Measurements from ENCODE around the gene VSIR.

Gene VSIR

DNA sequence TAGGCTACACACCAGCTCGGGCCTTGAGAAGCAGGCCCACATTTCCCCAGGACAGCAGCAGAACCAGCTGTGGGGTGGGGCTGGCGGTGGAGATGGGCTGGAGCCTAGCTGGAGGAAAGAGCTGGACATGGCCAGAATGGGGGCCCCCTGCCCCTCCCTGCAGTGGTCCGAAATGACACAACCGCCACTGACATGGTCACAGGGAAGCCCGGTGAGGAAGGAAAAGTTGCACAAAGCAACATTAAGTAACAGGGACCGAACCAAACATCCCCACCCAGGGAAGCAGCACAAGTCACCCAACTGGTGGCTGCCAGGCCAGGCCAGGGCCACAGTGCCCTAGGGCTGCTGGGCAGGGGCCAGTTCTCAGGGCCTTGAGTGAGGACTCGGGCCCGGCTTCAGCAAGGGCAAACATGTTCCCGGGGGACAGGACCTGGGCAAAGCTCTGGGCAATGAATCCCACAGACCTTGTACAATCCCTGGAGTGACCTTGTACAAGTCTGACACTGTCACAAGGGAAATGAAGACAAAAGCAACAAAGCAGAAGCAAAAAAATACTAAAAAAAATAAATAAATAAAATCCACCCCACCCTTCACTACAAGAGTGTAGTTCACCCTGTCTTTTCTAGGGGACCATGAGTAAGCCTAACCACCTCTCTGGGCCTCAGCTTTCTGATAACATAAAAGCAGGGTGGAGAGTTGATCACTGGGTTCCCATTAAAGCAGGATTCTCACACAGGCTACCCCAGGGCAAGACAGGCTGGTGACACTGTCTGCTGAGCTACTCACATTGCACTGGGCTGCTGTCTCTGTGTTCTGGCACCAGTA is 44.7 kb upstream of the VSIR start:
- CTCF ChIA-PET: interaction anchor here (0.5 to 3.0 kb wide), 9 partner anchors 11 to 1062 kb away, joined by 3 to 10 read pairs (median 4); no protein-coding TSS in a partner anchor
- WGBS (ENCODE audit: insufficient coverage): 91% methylated on average over 3 of the region's 9 CpGs
- POLR2A ChIA-PET: interaction anchor here (1.2 kb wide), 1 partner anchor 20 kb away, joined by 3 read pairs; no protein-coding TSS in a partner anchor
- Histone ChIP-seq H3K27me3 (replicated peaks in 2 of 5; ENCODE audit: control insufficient read depth in 4 of 5, insufficient read depth in 5 of 5, low read length in 4 of 5) (no peaks in the 10 kb centered on the region), H3K27ac (ENCODE audit: insufficient read depth in 1 of 2, low read depth in 1 of 2, low read length in 2 of 2, poor library complexity in 1 of 2, severe bottlenecking in 2 of 2) (no peak overlapping the region), H3K36me3 (ENCODE audit: control insufficient read depth in 4 of 4, insufficient read depth in 4 of 4, low read length in 3 of 4) (peaks cover 15 to 69% (median 53%) of the 10 kb centered on the region in 4 experiments), H3K4me3 (ENCODE audit: control insufficient read depth in 1 of 7, extremely low read depth in 1 of 7, insufficient read depth in 4 of 7, low read depth in 2 of 7, low read length in 6 of 7) (no peak overlapping the region), H3K4me1 (ENCODE audit: control extremely low read depth in 1 of 4, control insufficient read depth in 4 of 4, insufficient read depth in 4 of 4, low read length in 3 of 4) (peaks cover 0 to 10% (median 0%) of the 10 kb centered on the region in 4 experiments), H3K9me3 (ENCODE audit: control extremely low read depth in 1 of 5, control insufficient read depth in 4 of 5, insufficient read depth in 2 of 5, low read depth in 1 of 5, low read length in 4 of 5) (no peaks in the 10 kb centered on the region)
- no peak for DNase-seq

DNA sequence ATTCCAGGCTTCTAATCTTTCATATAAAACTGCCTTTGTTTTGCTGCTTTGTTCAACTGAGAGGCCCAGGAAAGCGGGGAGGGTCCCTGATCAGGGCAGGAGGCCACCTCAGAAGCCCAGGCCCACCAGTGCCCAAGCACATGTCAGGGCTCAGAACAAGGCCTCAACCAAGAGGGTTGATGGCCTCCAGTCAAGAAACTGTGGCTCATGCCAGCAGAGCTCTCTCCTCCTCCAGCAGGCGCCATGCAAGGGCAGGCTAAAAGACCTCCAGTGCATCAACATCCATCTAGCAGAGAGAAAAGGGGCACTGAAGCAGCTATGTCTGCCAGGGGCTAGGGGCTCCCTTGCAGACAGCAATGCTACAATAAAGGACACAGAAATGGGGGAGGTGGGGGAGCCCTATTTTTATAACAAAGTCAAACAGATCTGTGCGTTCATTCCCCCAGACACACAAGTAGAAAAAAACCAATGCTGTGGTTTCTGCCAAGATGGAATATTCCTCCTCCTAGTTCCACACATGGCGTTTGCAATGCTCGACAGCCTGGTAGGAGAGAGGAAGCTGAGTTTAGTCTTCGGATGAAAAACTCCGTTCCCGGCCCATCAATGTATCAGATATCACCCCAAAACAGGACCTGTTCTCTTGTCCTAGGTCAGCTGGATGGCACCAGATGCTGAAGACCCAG is 43.8 kb upstream of the VSIR start:
- POLR2A ChIA-PET: interaction anchor here (1.2 kb wide), 1 partner anchor 21 kb away, joined by 3 read pairs; no protein-coding TSS in a partner anchor
- H3K4me3 ChIP-seq (ENCODE audit: control insufficient read depth in 1 of 7, extremely low read depth in 1 of 7, insufficient read depth in 4 of 7, low read depth in 2 of 7, low read length in 6 of 7): no peak overlapping the region
- no peaks in the 10 kb centered on the region for H3K9me3 ChIP-seq (ENCODE audit: control extremely low read depth in 1 of 5, control insufficient read depth in 4 of 5, insufficient read depth in 2 of 5, low read depth in 1 of 5, low read length in 4 of 5)
- no peak for DNase-seq
- H3K36me3 ChIP-seq (ENCODE audit: control insufficient read depth in 4 of 4, insufficient read depth in 4 of 4, low read length in 3 of 4): peaks cover 15 to 68% (median 52%) of the 10 kb centered on the region in 4 experiments
- peaks cover 0 to 8% (median 1%) of the 10 kb centered on the region in 4 experiments for H3K4me1 ChIP-seq (ENCODE audit: control extremely low read depth in 1 of 4, control insufficient read depth in 4 of 4, insufficient read depth in 4 of 4, low read length in 3 of 4)
- no peak overlapping the region for H3K27ac ChIP-seq (ENCODE audit: insufficient read depth in 1 of 2, low read depth in 1 of 2, low read length in 2 of 2, poor library complexity in 1 of 2, severe bottlenecking in 2 of 2)
- WGBS (ENCODE audit: insufficient coverage): 100% methylated on average over 4 of the region's 8 CpGs
- H3K27me3 ChIP-seq (replicated peaks in 2 of 5; ENCODE audit: control insufficient read depth in 4 of 5, insufficient read depth in 5 of 5, low read length in 4 of 5): no peaks in the 10 kb centered on the region
- CTCF ChIA-PET: interaction anchor here (1.0 to 3.0 kb wide), 10 partner anchors 8 to 108 kb away, joined by 3 to 10 read pairs (median 4); no protein-coding TSS in a partner anchor

DNA sequence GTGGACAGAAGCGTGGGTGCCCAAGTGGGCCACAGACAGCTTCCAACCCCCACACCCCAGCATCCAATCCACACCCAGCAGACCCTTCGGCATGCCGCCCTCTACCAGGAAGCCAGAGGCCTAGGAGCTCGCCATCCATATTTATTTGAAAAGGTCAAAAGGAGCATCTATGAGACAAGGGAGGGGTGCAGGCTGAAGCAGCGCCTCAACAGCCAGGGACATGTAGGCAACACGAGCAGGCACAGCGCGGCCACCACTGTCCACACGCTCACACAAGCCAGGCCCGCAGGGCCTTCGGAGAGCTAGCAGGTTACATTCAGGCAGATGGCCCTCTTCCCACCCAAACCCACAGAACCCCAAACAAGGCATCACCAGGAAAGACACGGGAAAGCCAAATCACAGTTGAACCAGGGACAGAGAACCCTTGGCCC is 43.1 kb upstream of the VSIR start:
- DNase-seq: no peak
- CTCF ChIA-PET: interaction anchor here (1.0 to 1.9 kb wide), 7 partner anchors 9 to 108 kb away, joined by 3 to 8 read pairs (median 4); no protein-coding TSS in a partner anchor
- POLR2A ChIA-PET: interaction anchor here (1.2 kb wide), 1 partner anchor 21 kb away, joined by 3 read pairs; no protein-coding TSS in a partner anchor
- Histone ChIP-seq H3K9me3 (ENCODE audit: control extremely low read depth in 1 of 5, control insufficient read depth in 4 of 5, insufficient read depth in 2 of 5, low read depth in 1 of 5, low read length in 4 of 5) (no peaks in the 10 kb centered on the region), H3K27me3 (replicated peaks in 2 of 5; ENCODE audit: control insufficient read depth in 4 of 5, insufficient read depth in 5 of 5, low read length in 4 of 5) (no peaks in the 10 kb centered on the region), H3K27ac (ENCODE audit: insufficient read depth in 1 of 2, low read depth in 1 of 2, low read length in 2 of 2, poor library complexity in 1 of 2, severe bottlenecking in 2 of 2) (no peak overlapping the region), H3K4me3 (ENCODE audit: control insufficient read depth in 1 of 7, extremely low read depth in 1 of 7, insufficient read depth in 4 of 7, low read depth in 2 of 7, low read length in 6 of 7) (no peak overlapping the region), H3K36me3 (ENCODE audit: control insufficient read depth in 4 of 4, insufficient read depth in 4 of 4, low read length in 3 of 4) (peaks cover 14 to 61% (median 48%) of the 10 kb centered on the region in 4 experiments), H3K4me1 (ENCODE audit: control extremely low read depth in 1 of 4, control insufficient read depth in 4 of 4, insufficient read depth in 4 of 4, low read length in 3 of 4) (peaks cover 0 to 10% (median 8%) of the 10 kb centered on the region in 4 experiments)
- WGBS (ENCODE audit: insufficient coverage): 99% methylated on average over 8 of the region's 12 CpGs

DNA sequence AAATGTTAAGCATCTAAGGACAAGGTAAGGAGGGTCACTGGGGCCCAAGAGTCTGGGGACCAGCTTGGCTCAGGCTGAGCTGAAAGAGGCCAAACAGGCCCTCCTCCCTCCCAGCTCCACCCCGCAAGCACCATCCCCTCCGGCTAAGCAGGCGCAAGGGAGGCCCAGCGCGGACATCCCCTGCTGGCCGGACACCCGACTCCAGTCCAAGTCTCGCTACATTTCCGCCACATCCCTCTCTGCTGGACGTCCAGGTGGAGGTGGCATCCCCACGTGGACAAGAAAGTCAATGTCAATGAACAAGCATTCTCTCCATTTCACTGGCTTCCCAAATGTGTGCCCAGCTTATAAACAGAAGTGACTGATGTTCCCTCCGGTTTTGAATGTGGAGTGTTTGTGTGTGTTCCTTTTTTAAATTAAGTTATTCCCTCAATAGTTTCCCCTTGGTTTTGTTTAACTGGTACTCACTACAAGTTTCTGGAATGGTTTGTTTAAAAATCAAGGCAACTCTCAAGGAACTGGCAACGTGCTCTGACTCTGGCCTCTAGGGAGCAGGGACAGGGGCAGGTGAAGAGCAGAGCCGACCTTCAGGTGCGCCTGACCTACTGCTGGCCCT is 42.3 kb upstream of the VSIR start:
- POLR2A ChIA-PET: no interaction called here
- DNase-seq: no peak
- Histone ChIP-seq H3K36me3 (ENCODE audit: control insufficient read depth in 4 of 4, insufficient read depth in 4 of 4, low read length in 3 of 4) (peaks cover 8 to 53% (median 40%) of the 10 kb centered on the region in 4 experiments), H3K4me1 (ENCODE audit: control extremely low read depth in 1 of 4, control insufficient read depth in 4 of 4, insufficient read depth in 4 of 4, low read length in 3 of 4) (peaks cover 0 to 13% (median 10%) of the 10 kb centered on the region in 4 experiments), H3K4me3 (ENCODE audit: control insufficient read depth in 1 of 7, extremely low read depth in 1 of 7, insufficient read depth in 4 of 7, low read depth in 2 of 7, low read length in 6 of 7) (no peak overlapping the region), H3K27ac (ENCODE audit: insufficient read depth in 1 of 2, low read depth in 1 of 2, low read length in 2 of 2, poor library complexity in 1 of 2, severe bottlenecking in 2 of 2) (no peak overlapping the region), H3K9me3 (ENCODE audit: control extremely low read depth in 1 of 5, control insufficient read depth in 4 of 5, insufficient read depth in 2 of 5, low read depth in 1 of 5, low read length in 4 of 5) (no peaks in the 10 kb centered on the region), H3K27me3 (replicated peaks in 2 of 5; ENCODE audit: control insufficient read depth in 4 of 5, insufficient read depth in 5 of 5, low read length in 4 of 5) (no peaks in the 10 kb centered on the region)
- 90% methylated on average over 6 of the region's 15 CpGs for WGBS (ENCODE audit: insufficient coverage)
- CTCF ChIA-PET: interaction anchor here (0.5 to 11.5 kb wide), 8 partner anchors 9 to 438 kb away, joined by 3 to 133 read pairs (median 4); partner anchors contain the start of gene VSIR

DNA sequence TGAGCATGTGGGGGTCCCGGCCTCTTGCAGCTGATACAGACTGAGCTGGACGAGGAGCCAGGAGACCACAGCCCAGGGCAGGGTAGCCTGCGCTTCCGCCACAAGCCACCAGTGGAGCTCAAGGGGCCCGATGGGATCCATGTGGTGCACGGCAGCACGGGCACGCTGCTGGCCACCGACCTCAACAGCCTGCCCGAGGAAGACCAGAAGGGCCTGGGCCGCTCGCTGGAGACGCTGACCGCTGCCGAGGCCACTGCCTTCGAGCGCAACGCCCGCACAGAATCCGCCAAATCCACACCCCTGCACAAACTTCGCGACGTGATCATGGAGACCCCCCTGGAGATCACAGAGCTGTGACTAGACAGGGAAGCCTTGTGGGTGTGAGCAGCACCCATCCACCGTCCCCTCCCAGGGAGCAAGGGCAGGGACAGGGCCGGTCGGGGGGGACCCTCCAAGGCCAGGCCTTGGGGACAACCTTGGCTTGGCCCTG is 41.6 kb upstream of the VSIR start:
- no peak overlapping the region for H3K27ac ChIP-seq (ENCODE audit: insufficient read depth in 1 of 2, low read depth in 1 of 2, low read length in 2 of 2, poor library complexity in 1 of 2, severe bottlenecking in 2 of 2)
- no peak for DNase-seq
- no peak overlapping the region for H3K4me3 ChIP-seq (ENCODE audit: control insufficient read depth in 1 of 7, extremely low read depth in 1 of 7, insufficient read depth in 4 of 7, low read depth in 2 of 7, low read length in 6 of 7)
- no peaks in the 10 kb centered on the region for H3K9me3 ChIP-seq (ENCODE audit: control extremely low read depth in 1 of 5, control insufficient read depth in 4 of 5, insufficient read depth in 2 of 5, low read depth in 1 of 5, low read length in 4 of 5)
- H3K36me3 ChIP-seq (ENCODE audit: control insufficient read depth in 4 of 4, insufficient read depth in 4 of 4, low read length in 3 of 4): peaks cover 6 to 47% (median 34%) of the 10 kb centered on the region in 4 experiments
- no peaks in the 10 kb centered on the region for H3K27me3 ChIP-seq (replicated peaks in 2 of 5; ENCODE audit: control insufficient read depth in 4 of 5, insufficient read depth in 5 of 5, low read length in 4 of 5)
- 95% methylated on average over 20 of the region's 26 CpGs for WGBS (ENCODE audit: insufficient coverage)
- ChIA-PET POLR2A (no interaction called here), CTCF (interaction anchor here (0.5 to 11.5 kb wide), 7 partner anchors 11 to 437 kb away, joined by 3 to 133 read pairs (median 3); partner anchors contain the start of gene VSIR)
- H3K4me1 ChIP-seq (ENCODE audit: control extremely low read depth in 1 of 4, control insufficient read depth in 4 of 4, insufficient read depth in 4 of 4, low read length in 3 of 4): peaks cover 0 to 18% (median 10%) of the 10 kb centered on the region in 4 experiments

DNA sequence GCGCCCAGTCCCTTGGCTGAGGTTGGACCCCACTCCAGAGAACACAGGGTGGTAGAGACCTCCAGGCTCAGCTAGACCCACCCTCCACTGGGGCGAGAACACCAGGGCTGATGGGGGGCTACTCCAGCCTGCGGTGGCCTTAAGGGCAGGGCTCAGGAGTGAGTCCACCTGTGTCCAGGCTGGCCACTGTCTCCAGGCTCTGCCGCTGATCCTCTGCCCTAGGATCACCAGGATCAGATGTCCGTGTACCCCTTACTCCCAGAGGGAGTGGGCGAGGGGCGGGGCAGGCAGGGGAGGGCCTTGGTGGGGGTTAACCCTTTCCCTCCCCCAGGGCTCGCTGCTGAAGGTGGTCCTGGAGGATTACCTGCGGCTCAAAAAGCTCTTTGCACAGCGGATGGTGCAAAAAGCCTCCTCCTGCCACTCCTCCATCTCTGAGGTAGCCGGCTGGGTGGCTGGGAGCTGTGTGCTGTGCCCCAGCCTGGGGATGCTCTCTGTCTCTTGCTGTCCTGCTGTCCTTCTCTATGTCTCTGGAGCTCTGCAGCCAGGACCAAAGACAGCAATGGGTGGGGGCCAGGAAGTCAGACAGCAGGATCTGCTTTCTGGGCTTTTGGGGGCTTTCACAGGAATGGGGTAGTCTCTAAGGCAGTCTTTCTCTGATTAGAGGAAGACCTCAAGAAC is 39.7 kb upstream of the VSIR start:
- H3K27me3 ChIP-seq (replicated peaks in 2 of 5; ENCODE audit: control insufficient read depth in 4 of 5, insufficient read depth in 5 of 5, low read length in 4 of 5): no peaks in the 10 kb centered on the region
- H3K36me3 ChIP-seq (ENCODE audit: control insufficient read depth in 4 of 4, insufficient read depth in 4 of 4, low read length in 3 of 4): peaks cover 4 to 28% (median 19%) of the 10 kb centered on the region in 4 experiments
- DNase-seq: no peak
- H3K9me3 ChIP-seq (ENCODE audit: control extremely low read depth in 1 of 5, control insufficient read depth in 4 of 5, insufficient read depth in 2 of 5, low read depth in 1 of 5, low read length in 4 of 5): no peaks in the 10 kb centered on the region
- WGBS (ENCODE audit: insufficient coverage): 99% methylated on average over 8 of the region's 11 CpGs
- no peak overlapping the region for H3K27ac ChIP-seq (ENCODE audit: insufficient read depth in 1 of 2, low read depth in 1 of 2, low read length in 2 of 2, poor library complexity in 1 of 2, severe bottlenecking in 2 of 2)
- POLR2A ChIA-PET: no interaction called here
- CTCF ChIA-PET: interaction anchor here (0.6 to 11.5 kb wide), 21 partner anchors 9 to 248 kb away, joined by 3 to 133 read pairs (median 4); partner anchors contain the start of gene VSIR
- no peak overlapping the region for H3K4me3 ChIP-seq (ENCODE audit: control insufficient read depth in 1 of 7, extremely low read depth in 1 of 7, insufficient read depth in 4 of 7, low read depth in 2 of 7, low read length in 6 of 7)
- H3K4me1 ChIP-seq (ENCODE audit: control extremely low read depth in 1 of 4, control insufficient read depth in 4 of 4, insufficient read depth in 4 of 4, low read length in 3 of 4): peaks cover 0 to 18% (median 10%) of the 10 kb centered on the region in 4 experiments

Measured in common myeloid progenitor, CD34-positive (primary cell).